GM08714 (cell line): ENCODE results near the gene FICD.
"Not testable (repeated sequence)": the region's sequence is repeated elsewhere in the genome, so short reads cannot be mapped to it uniquely, and the experiment has no call there.

Experiments
- H3K4me3 ChIP-seq: fragments of 200-500 bp; sonication (Bioruptor generic); 2 replicates; pipeline ENCODE4 v1.5.1; 2014; ENCODE audit warnings: mild to moderate bottlenecking, low read length, inconsistent platforms
- ZNF274 ChIP-seq: IDR thresholded peaks from 2 replicates; pipeline ENCODE4 v1.6.1; 2012; ENCODE audit warnings: mild to moderate bottlenecking, low read depth, low read length

The FICD gene

GRCh38 chr12:108514973-108515814 is at the start of gene FICD:
Gene FICD, plus strand, starts transcription at chr12:108515277. Its CDS starts 1,696 bp downstream, at chr12:108516973.
- TF ChIP-seq ZNF274, result no peak

DNA sequence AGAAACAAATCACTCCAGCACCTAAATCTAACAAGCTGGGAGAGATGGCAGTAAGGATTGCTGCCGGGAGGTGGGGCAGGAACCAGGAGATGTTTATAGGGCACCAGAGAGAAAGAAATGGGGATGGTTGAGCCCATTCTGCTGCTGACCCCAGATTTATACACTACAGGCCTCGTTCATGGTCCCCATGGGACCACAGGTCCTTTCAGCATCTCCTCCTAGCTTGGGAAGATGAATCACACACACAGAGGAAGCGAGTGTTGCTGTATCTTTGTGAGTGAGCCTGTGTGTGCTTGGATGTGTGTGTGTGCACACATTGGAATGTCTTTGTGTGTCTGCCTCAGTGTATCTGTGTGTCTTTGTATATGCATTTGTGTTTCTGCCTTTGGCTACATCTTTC is 49.7 kb upstream of the FICD start:
- no peak for TF ChIP-seq ZNF274
- no peak overlapping the region for H3K4me3 ChIP-seq

More at GRCh38 chr12:108514973-108515814, at the start of gene FICD:
- H3K4me3 ChIP-seq, result peak within 1 kb of the TSS; percentile 77

- no peak overlapping the region for H3K4me3 ChIP-seq
- TF ChIP-seq ZNF274, result no peak
Measured at GRCh38 chr12:108468196-108468968, 46.7 kb upstream of the FICD start.

GRCh38 chr12:108473400-108474055 is 41.5 kb upstream of the FICD start:
- TF ChIP-seq ZNF274, result no peak
- H3K4me3 ChIP-seq, result no peak overlapping the region

DNA sequence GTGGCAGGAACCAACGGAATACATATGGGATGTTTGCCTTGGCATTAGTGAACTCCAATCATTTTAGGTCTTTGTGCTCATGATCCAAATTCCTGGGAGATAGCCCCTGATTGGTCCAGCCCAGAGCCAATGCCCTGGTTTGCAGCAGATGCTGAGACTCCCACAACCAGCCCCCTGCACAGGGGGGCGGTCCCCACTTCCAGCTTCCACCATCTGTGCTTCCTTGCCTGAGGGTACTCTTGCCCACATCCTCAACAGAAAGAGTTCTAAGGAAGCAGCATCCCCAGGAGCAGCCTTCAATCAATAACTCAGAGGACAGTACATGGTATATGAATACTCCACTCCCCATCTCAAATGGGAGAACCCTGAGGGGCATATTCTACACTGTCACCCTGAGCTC is 39.7 kb upstream of the FICD start:
- H3K4me3 ChIP-seq, result no peak overlapping the region
- TF ChIP-seq ZNF274, result no peak

GRCh38 chr12:108477055-108477880 is 37.8 kb upstream of the FICD start:
- TF ChIP-seq ZNF274, result no peak
- H3K4me3 ChIP-seq, result no peak overlapping the region

GRCh38 chr12:108477881-108478259 is 37.2 kb upstream of the FICD start:
- no peak for TF ChIP-seq ZNF274
- no peak overlapping the region for H3K4me3 ChIP-seq

DNA sequence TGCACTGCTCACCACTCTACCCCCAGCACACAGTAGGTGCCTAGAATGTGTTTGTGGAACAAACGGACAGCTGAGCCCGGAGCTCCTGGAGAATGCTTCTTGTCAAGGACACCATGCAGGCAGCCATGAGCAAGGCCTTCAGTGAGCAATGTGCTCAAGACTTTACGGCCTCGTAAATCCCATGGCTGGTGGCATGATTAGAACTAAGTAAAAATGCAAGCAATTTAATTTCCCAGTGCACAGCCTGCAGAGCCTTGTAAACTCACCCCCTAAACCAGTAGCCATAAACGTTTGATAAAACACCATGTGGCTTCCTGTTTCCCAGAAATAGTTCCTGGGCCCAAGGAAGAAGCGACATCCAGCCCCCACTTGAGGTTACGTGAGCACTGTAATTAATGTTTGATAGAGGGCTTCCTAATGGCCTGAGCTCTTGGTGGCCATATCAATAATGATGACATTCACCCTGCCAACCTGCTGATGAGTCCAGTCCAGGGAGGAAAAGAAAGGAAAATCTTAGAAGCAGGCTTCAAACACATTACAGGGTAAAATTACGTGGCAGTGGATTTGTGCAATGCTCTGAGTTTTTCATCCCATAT is 36.4 kb upstream of the FICD start:
- TF ChIP-seq ZNF274, result no peak
- no peak overlapping the region for H3K4me3 ChIP-seq

DNA sequence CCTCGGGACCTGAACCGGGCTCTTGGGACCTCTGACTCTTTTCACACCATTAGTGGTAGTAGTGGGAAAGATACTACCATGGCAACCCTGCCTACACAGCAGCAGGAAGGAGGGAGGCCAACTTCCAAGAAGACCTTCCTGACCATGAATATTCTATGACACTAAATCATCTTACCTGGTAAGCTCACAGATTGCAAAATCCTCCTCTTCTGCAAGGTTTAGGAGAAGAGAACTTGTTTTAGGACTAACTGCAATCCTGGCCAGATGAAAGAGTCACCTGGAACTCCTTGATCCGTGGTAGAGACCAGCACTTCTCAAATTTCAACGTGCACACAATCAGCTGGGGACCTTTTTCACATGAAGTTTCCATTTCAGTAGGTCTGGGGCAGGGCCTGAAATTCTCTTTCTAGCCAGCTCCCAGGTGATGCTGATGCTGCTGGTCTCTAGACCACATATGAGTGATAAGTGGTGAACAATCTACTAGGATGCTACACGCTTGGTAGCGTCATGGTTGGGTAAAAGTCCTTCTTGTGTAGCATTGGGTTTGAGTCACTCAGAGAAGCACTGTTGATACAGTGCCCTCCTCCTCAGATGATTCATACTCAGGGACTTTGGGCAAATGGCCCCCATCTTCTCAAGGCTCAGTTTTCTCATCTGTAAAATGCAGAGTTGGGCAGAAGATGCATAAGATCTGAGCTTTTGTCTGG is 35.6 kb upstream of the FICD start:
- TF ChIP-seq ZNF274, result no peak
- H3K4me3 ChIP-seq, result no peak overlapping the region

GRCh38 chr12:108482717-108483212 is 32.3 kb upstream of the FICD start:
- TF ChIP-seq ZNF274, result no peak
- no peak overlapping the region for H3K4me3 ChIP-seq

- no peak overlapping the region for H3K4me3 ChIP-seq
- no peak for TF ChIP-seq ZNF274
Measured at GRCh38 chr12:108483213-108484059, 31.6 kb upstream of the FICD start.

DNA sequence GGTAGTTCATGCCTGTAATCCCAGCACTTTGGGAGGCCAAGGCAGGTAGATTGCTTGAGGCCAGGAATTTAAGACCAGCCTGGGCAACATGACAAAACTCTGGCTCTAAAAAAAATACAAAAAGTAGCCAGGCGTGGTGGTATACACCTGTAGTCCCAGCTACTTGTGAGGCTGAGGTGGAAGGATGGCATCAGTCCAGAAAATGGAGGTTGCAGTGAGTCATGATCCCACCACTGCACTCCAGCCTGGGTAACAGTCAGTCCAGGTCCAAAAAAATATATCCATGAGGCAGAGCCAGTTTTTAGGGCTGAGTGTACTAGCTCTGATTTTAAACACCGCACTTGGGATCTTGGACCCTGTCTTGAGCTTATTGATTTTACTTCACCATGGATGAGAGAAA is 30.6 kb upstream of the FICD start:
- no peak for TF ChIP-seq ZNF274

GRCh38 chr12:108484845-108485244 is 30.2 kb upstream of the FICD start:
- TF ChIP-seq ZNF274, result no peak
- H3K4me3 ChIP-seq, result no peak overlapping the region

More for the DNA sequence above, 30.6 kb upstream of the FICD start:
- H3K4me3 ChIP-seq, result no peak overlapping the region

GRCh38 chr12:108485371-108485770 is 29.7 kb upstream of the FICD start:
- not testable (repeated sequence) for H3K4me3 ChIP-seq

- not testable (repeated sequence) for H3K4me3 ChIP-seq
Measured at GRCh38 chr12:108487029-108487428, 28.0 kb upstream of the FICD start.
